CD4-positive, alpha-beta T cell treated with Interleukin-17A for 4 hours (primary cell): ENCODE data around the gene OR2V1.
"Not testable (repeated sequence)": the region's sequence is repeated elsewhere in the genome, so short reads cannot be mapped to it uniquely, and the experiment has no call there.

Experiments used
- DNase-seq: peaks from one replicate; pipeline ENCODE4 v3.0.0-alpha.2; 2020; ENCODE audit warnings: mixed read lengths

OR2V1 gene

GRCh38 chr5:181126841-181127240, 4.1 kb downstream of the OR2V1 start:
- DNase-seq, result no peak

- DNase-seq, result no peak
Measured at GRCh38 chr5:181124526-181124925, 6.4 kb downstream of the OR2V1 start.

GRCh38 chr5:181121675-181122561, 9.1 kb downstream of the OR2V1 start:
- no peak for DNase-seq

GRCh38 chr5:181120761-181121160, 10.2 kb downstream of the OR2V1 start:
- DNase-seq, result no peak

- DNase-seq, result no peak
Measured at GRCh38 chr5:181120306-181120705, 10.7 kb downstream of the OR2V1 start.

- no peak for DNase-seq
Measured at GRCh38 chr5:181119105-181119504, 11.9 kb downstream of the OR2V1 start.

GRCh38 chr5:181118369-181118768, 12.6 kb downstream of the OR2V1 start:
- no peak for DNase-seq

- DNase-seq, result no peak
Measured at GRCh38 chr5:181114844-181115778, 15.9 kb downstream of the OR2V1 start.

GRCh38 chr5:181114284-181114843, 16.6 kb downstream of the OR2V1 start:
- no peak for DNase-seq

- DNase-seq, result not testable (repeated sequence)
Measured at GRCh38 chr5:181113572-181113971, 17.4 kb downstream of the OR2V1 start.

GRCh38 chr5:181112476-181112875, 18.5 kb downstream of the OR2V1 start:
- no peak for DNase-seq

GRCh38 chr5:181111010-181111409, 20.0 kb downstream of the OR2V1 start:
- DNase-seq, result no peak

- DNase-seq, result no peak
Measured at GRCh38 chr5:181109489-181110013, 21.4 kb downstream of the OR2V1 start.

- DNase-seq, result no peak
Measured at GRCh38 chr5:181108578-181109165, 22.3 kb downstream of the OR2V1 start.

- no peak for DNase-seq
Measured at GRCh38 chr5:181107699-181108098, 23.3 kb downstream of the OR2V1 start.

- DNase-seq, result no peak
Measured at GRCh38 chr5:181105391-181106025, 25.5 kb downstream of the OR2V1 start.

GRCh38 chr5:181104606-181105390, 26.2 kb downstream of the OR2V1 start:
- not testable (repeated sequence) for DNase-seq

- not testable (repeated sequence) for DNase-seq
Measured at GRCh38 chr5:181104259-181104568, 26.8 kb downstream of the OR2V1 start.

GRCh38 chr5:181101930-181102674, 28.9 kb downstream of the OR2V1 start:
- DNase-seq, result not testable (repeated sequence)

- DNase-seq, result not testable (repeated sequence)
Measured at GRCh38 chr5:181101030-181101641, 29.8 kb downstream of the OR2V1 start.
